ENCODE results near the gene TET2. TPM values are rescaled to one million over a fixed set of nuclear protein-coding genes. Genes with fewer than 3 reads are reported as not detected.
"Not testable (repeated sequence)": the region's sequence is repeated elsewhere in the genome, so short reads cannot be mapped to it uniquely, and the experiment has no call there.

TET2 gene
- total RNA-seq, 4 donors from 2014 or later, result 31.9 to 69.0 (median 39.5) TPM

GRCh38 chr4:105288121-105288520 lies 141.4 kb downstream of the TET2 start:
- 100% methylated on average over 2 of the region's 2 CpGs for WGBS
- no peaks in the 10 kb centered on the region for H3K27me3 ChIP-seq
- H3K4me1 ChIP-seq, result no peaks in the 10 kb centered on the region
- H3K27ac ChIP-seq, result no peak overlapping the region
- no peak overlapping the region for H3K4me3 ChIP-seq
- DNase-seq (ENCODE audit: low spot score in 2 of 2), result no peak
- H3K9me3 ChIP-seq, result no peaks in the 10 kb centered on the region
- TF ChIP-seq CTCF (IDR thresholded peaks at IDR 0.05) (no peak), EP300 (IDR thresholded peaks at IDR 0.05) (no peak), POLR2AphosphoS5 (IDR thresholded peaks at IDR 0.05) (no peak)
- H3K36me3 ChIP-seq, result no peaks in the 10 kb centered on the region

- H3K4me3 ChIP-seq, result no peak overlapping the region
- no peak overlapping the region for H3K27ac ChIP-seq
- no peak for TF ChIP-seq CTCF (IDR thresholded peaks at IDR 0.05)
- no peak for TF ChIP-seq EP300 (IDR thresholded peaks at IDR 0.05)
- TF ChIP-seq POLR2A (IDR thresholded peaks at IDR 0.05), result no peak
- TF ChIP-seq POLR2AphosphoS5 (IDR thresholded peaks at IDR 0.05), result no peak
- H3K9me3 ChIP-seq, result no peaks in the 10 kb centered on the region
- DNase-seq (ENCODE audit: low spot score in 2 of 2), result no peak
- no peaks in the 10 kb centered on the region for H3K4me1 ChIP-seq
- no peaks in the 10 kb centered on the region for H3K36me3 ChIP-seq
- WGBS, result 64% methylated on average over 3 of the region's 3 CpGs
- H3K27me3 ChIP-seq, result no peaks in the 10 kb centered on the region
Observed at GRCh38 chr4:105291925-105292324, 145.2 kb downstream of the TET2 start.

- no peak for DNase-seq (ENCODE audit: low spot score in 2 of 2)
- no peak for TF ChIP-seq POLR2AphosphoS5 (IDR thresholded peaks at IDR 0.05)
- TF ChIP-seq POLR2A (IDR thresholded peaks at IDR 0.05), result no peak
- TF ChIP-seq EP300 (IDR thresholded peaks at IDR 0.05), result no peak
- no peak for TF ChIP-seq CTCF (IDR thresholded peaks at IDR 0.05)
- Histone ChIP-seq H3K4me1 (no peaks in the 10 kb centered on the region), H3K4me3 (no peak overlapping the region), H3K27me3 (no peaks in the 10 kb centered on the region), H3K36me3 (no peaks in the 10 kb centered on the region), H3K9me3 (no peaks in the 10 kb centered on the region), H3K27ac (no peak overlapping the region)
Observed at GRCh38 chr4:105293360-105293759, 146.7 kb downstream of the TET2 start.

- Histone ChIP-seq H3K4me3 (no peak overlapping the region), H3K4me1 (no peaks in the 10 kb centered on the region), H3K9me3 (no peaks in the 10 kb centered on the region), H3K36me3 (no peaks in the 10 kb centered on the region), H3K27ac (no peak overlapping the region), H3K27me3 (no peaks in the 10 kb centered on the region)
- WGBS, result 85% methylated on average over 2 of the region's 6 CpGs
- no peak for DNase-seq (ENCODE audit: low spot score in 2 of 2)
- TF ChIP-seq CTCF (IDR thresholded peaks at IDR 0.05) (no peak), POLR2AphosphoS5 (IDR thresholded peaks at IDR 0.05) (no peak), EP300 (IDR thresholded peaks at IDR 0.05) (no peak), POLR2A (IDR thresholded peaks at IDR 0.05) (no peak)
Observed at GRCh38 chr4:105296672-105297071, 150.0 kb downstream of the TET2 start.

- not testable (repeated sequence) for H3K9me3 ChIP-seq; H3K27ac ChIP-seq; DNase-seq (ENCODE audit: low spot score in 2 of 2); H3K4me3 ChIP-seq; H3K4me1 ChIP-seq; H3K27me3 ChIP-seq; H3K36me3 ChIP-seq
- 100% methylated on average over 1 of the region's 1 CpG for WGBS
Observed at GRCh38 chr4:105299027-105299426, 152.4 kb downstream of the TET2 start.

GRCh38 chr4:105304085-105304484 lies 157.4 kb downstream of the TET2 start:
- Histone ChIP-seq H3K4me1 (no peaks in the 10 kb centered on the region), H3K27me3 (no peaks in the 10 kb centered on the region), H3K9me3 (no peaks in the 10 kb centered on the region), H3K27ac (no peak overlapping the region), H3K4me3 (no peak overlapping the region), H3K36me3 (no peaks in the 10 kb centered on the region)
- no peak for DNase-seq (ENCODE audit: low spot score in 2 of 2)
- TF ChIP-seq EP300 (IDR thresholded peaks at IDR 0.05) (no peak), POLR2AphosphoS5 (IDR thresholded peaks at IDR 0.05) (no peak), CTCF (IDR thresholded peaks at IDR 0.05) (no peak), POLR2A (IDR thresholded peaks at IDR 0.05) (no peak)
